ENCODE results near the gene PLEKHN1.

DNA sequence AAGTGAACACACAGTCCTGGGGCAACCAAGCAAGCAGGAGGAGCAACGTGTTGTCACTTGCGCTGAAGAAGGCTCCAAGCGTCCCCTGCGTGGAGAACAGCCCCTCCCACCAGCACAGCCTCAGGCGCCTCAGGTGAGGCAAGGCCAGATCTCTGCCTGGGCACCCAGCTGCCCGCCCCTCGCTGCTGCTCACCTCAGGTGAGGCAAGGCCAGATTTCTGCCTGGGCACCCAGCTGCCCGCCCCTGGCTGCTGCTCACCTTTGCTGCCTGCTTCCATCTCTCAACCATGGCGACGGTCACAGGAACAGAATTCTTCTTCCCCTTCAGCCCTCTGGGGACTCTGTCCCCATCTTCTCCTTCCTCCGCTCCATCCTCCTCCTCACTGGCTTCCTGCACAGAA is 9.6 kb upstream of the PLEKHN1 start:
- TF ChIP-seq, protein P1, sequence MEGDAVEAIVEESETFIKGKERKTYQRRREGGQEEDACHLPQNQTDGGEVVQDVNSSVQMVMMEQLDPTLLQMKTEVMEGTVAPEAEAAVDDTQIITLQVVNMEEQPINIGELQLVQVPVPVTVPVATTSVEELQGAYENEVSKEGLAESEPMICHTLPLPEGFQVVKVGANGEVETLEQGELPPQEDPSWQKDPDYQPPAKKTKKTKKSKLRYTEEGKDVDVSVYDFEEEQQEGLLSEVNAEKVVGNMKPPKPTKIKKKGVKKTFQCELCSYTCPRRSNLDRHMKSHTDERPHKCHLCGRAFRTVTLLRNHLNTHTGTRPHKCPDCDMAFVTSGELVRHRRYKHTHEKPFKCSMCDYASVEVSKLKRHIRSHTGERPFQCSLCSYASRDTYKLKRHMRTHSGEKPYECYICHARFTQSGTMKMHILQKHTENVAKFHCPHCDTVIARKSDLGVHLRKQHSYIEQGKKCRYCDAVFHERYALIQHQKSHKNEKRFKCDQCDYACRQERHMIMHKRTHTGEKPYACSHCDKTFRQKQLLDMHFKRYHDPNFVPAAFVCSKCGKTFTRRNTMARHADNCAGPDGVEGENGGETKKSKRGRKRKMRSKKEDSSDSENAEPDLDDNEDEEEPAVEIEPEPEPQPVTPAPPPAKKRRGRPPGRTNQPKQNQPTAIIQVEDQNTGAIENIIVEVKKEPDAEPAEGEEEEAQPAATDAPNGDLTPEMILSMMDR (IDR thresholded peaks at IDR 0.05): no peak
- TF ChIP-seq POLR2AphosphoS5 (IDR thresholded peaks at IDR 0.05): no peak
- TF ChIP-seq POLR2A (IDR thresholded peaks at IDR 0.05): no peak
